Activated CD4-positive, alpha-beta T cell treated with anti-CD3 and anti-CD28 coated beads, Interleukin-2, Interleukin-6, amounts not matched to agents 100 ng/mL and 50 ng/mL, durations not matched to agents 16 hours and 8 hours (primary cell): ENCODE results near the gene TRPC4.
"Not testable (repeated sequence)": the region's sequence is repeated elsewhere in the genome, so short reads cannot be mapped to it uniquely, and the experiment has no call there.

Source experiments
- DNase-seq: peaks from one replicate; pipeline ENCODE4 v3.0.0-alpha.2; 2020

Gene TRPC4

DNA sequence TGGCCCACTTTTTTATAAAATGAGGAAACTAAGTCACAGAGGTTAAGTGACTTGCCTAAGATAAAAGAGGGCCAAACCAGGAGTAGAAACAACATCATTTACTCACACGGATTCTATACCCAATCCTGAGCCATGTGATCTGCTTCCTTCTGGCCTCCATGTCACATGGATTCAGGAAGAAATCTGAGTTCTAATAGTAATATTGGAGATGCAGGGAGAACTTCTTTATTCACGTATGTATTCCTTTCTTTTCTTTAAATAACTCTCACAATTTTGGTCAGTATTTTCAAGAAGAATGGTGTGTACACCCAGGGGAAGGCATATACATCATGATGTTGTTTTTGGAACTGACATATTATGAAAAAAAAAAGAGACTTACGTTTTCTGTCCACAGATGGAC lies 272.8 kb downstream of the TRPC4 start:
- no peak for DNase-seq

- DNase-seq = no peak
These were observed 274.4 kb downstream of the TRPC4 start for GRCh38 chr13:37595162-37595561.

GRCh38 chr13:37594550-37594949 lies 275.0 kb downstream of the TRPC4 start:
- no peak for DNase-seq

DNA sequence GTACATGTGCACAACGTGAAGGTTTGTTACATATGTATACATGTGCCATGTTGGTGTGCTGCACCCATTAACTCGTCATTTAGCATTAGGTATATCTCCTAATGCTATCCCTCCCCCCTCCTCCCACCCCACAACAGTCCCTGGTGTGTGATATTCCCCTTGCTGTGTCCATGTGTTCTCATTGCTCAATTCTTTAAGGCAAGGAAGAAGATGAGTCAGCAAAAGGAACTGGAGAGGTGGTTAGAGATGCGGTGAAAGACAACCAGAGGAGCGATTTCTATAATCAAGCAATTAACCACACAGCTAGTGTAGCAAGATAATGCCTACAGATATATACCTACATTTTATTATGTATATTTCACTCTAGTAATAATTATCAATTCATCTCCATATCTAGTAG lies 280.2 kb downstream of the TRPC4 start:
- DNase-seq = not testable (repeated sequence)

GRCh38 chr13:37587236-37587635 lies 282.3 kb downstream of the TRPC4 start:
- no peak for DNase-seq
